ENCODE measurements around the gene GPR176. TPM values are rescaled to one million over a fixed set of nuclear protein-coding genes. Genes with fewer than 3 reads are reported as not detected.
"Not testable (repeated sequence)": the region's sequence is repeated elsewhere in the genome, so short reads cannot be mapped to it uniquely, and the experiment has no call there.

The GPR176 gene
- polyA plus RNA-seq, 1 donor, result 9.4 TPM

DNA sequence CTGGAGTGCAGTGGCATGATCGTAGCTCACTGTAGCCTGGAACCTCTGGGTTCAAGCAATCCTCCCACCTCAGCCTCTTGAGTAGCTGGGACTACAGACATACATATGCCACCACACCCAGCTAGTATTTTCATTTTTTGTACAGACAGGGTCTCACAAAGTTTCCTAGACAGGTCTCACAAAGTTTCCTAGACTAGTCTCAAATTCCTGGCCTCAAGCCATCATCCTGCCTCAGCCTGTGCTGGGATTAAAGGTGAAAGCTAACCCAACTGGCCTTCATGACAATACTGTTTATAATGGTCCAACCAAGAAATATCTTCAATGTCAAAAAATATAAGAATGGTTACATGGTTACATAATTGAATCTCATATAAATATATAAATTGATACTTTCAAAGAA is 24.0 kb downstream of the GPR176 start:
- Histone ChIP-seq H3K36me3 (ENCODE audit: control insufficient read depth, insufficient read depth, low read length) (no peaks in the 10 kb centered on the region), H3K27ac (ENCODE audit: low read length) (no peak overlapping the region), H3K9me3 (ENCODE audit: control insufficient read depth, low read depth, low read length) (peaks cover 6% of the 10 kb centered on the region), H3K4me3 (ENCODE audit: low read length) (no peak overlapping the region), H3K27me3 (ENCODE audit: control insufficient read depth, insufficient read depth, low read length) (peaks cover 12% of the 10 kb centered on the region), H3K4me1 (ENCODE audit: control insufficient read depth, insufficient read depth, low read length) (no peaks in the 10 kb centered on the region)
- DNase-seq, result no peak
- WGBS (ENCODE audit: insufficient coverage, low lambda C conversion rate), result 80% methylated on average over 1 of the region's 1 CpG

DNA sequence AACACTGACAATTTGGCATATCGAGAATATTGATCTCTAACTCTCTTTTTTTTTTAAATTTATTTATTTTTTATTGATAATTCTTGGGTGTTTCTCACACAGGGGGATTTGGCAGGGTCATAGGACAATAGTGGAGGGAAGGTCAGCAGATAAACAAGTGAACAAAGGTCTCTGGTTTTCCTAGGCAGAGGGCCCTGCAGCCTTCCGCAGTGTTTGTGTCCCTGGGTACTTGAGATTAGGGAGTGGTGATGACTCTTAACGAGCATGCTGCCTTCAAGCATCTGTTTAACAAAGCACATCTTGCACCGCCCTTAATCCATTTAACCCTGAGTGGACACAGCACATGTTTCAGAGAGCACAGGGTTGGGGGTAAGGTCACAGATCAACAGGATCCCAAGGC is 27.0 kb downstream of the GPR176 start:
- H3K4me3 ChIP-seq (ENCODE audit: low read length); H3K4me1 ChIP-seq (ENCODE audit: control insufficient read depth, insufficient read depth, low read length); H3K27me3 ChIP-seq (ENCODE audit: control insufficient read depth, insufficient read depth, low read length); H3K27ac ChIP-seq (ENCODE audit: low read length); DNase-seq; H3K36me3 ChIP-seq (ENCODE audit: control insufficient read depth, insufficient read depth, low read length); H3K9me3 ChIP-seq (ENCODE audit: control insufficient read depth, low read depth, low read length): not testable (repeated sequence)
- WGBS (ENCODE audit: insufficient coverage, low lambda C conversion rate), result 100% methylated on average over 1 of the region's 4 CpGs

DNA sequence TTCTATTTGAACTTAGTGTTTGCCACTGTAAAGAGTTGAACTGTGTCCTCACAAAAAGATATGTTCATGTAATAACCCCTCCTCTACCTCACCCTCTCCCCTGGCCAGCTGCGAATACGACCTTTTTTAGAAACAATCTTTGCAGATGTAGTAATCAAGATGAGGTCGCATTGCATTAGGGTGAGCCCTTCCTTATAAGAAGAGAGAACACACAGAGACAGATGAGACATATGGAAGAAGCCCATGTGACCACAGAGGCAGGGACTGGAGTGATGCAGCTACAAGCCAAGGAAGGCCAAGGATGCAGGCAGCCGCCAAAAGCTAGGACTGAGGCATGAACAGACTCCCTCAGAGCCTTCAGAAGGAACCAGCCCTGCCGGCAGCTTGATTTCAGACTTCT is 27.6 kb downstream of the GPR176 start:
- WGBS (ENCODE audit: insufficient coverage, low lambda C conversion rate), result 80% methylated on average over 1 of the region's 5 CpGs

DNA sequence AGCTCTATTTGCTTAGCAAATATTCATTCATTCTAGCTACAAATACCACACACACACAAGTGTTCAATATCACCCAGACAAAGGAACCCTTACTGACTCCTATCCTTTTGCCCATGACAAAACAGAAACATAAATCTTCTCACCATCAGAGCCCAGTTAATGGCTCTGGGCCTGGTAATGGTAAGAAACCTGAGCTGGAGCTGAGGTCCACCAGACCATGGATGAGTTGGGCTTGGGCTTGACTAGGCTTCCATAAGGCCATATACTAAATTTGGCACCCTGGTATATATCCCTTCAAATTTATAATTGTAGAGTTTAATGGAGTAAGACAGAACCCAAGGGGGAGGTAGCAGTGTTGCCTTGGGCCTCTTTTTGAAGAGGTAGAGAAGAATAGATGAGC is 29.4 kb downstream of the GPR176 start:
- DNase-seq, result no peak
- H3K4me1 ChIP-seq (ENCODE audit: control insufficient read depth, insufficient read depth, low read length), result peaks cover 6% of the 10 kb centered on the region
- peaks cover 6% of the 10 kb centered on the region for H3K9me3 ChIP-seq (ENCODE audit: control insufficient read depth, low read depth, low read length)
- H3K4me3 ChIP-seq (ENCODE audit: low read length), result no peak overlapping the region
- H3K36me3 ChIP-seq (ENCODE audit: control insufficient read depth, insufficient read depth, low read length), result no peaks in the 10 kb centered on the region
- H3K27ac ChIP-seq (ENCODE audit: low read length), result no peak overlapping the region
- H3K27me3 ChIP-seq (ENCODE audit: control insufficient read depth, insufficient read depth, low read length), result no peaks in the 10 kb centered on the region

More for the DNA sequence above, 27.6 kb downstream of the GPR176 start:
- peaks cover 6% of the 10 kb centered on the region for H3K4me1 ChIP-seq (ENCODE audit: control insufficient read depth, insufficient read depth, low read length)
- no peaks in the 10 kb centered on the region for H3K36me3 ChIP-seq (ENCODE audit: control insufficient read depth, insufficient read depth, low read length)
- no peaks in the 10 kb centered on the region for H3K27me3 ChIP-seq (ENCODE audit: control insufficient read depth, insufficient read depth, low read length)
- no peak overlapping the region for H3K27ac ChIP-seq (ENCODE audit: low read length)
- DNase-seq, result no peak
- peaks cover 6% of the 10 kb centered on the region for H3K9me3 ChIP-seq (ENCODE audit: control insufficient read depth, low read depth, low read length)
- no peak overlapping the region for H3K4me3 ChIP-seq (ENCODE audit: low read length)

DNA sequence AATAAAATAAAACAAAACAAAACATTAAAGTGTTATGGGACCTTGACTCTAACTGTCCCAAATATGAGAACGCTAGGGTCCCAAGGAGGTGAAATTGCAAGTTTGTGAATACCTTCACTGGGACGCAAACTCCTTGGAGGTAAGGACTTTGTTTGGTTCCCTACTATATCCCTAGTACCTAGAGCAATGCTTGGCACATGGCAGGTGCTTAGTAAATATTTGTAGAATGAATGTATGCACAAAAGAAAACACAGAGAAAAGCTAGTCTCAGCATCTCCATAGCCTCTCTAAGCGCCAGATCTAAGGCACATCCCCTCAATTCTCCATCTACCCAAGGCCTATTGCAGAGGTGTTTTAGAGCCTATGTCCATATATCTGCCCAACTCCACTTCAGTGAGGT is 30.5 kb downstream of the GPR176 start:
- no peak overlapping the region for H3K27ac ChIP-seq (ENCODE audit: low read length)
- no peaks in the 10 kb centered on the region for H3K36me3 ChIP-seq (ENCODE audit: control insufficient read depth, insufficient read depth, low read length)
- no peak for DNase-seq
- H3K4me3 ChIP-seq (ENCODE audit: low read length), result no peak overlapping the region
- H3K4me1 ChIP-seq (ENCODE audit: control insufficient read depth, insufficient read depth, low read length), result peaks cover 6% of the 10 kb centered on the region
- no peaks in the 10 kb centered on the region for H3K9me3 ChIP-seq (ENCODE audit: control insufficient read depth, low read depth, low read length)
- no peaks in the 10 kb centered on the region for H3K27me3 ChIP-seq (ENCODE audit: control insufficient read depth, insufficient read depth, low read length)
- 100% methylated on average over 1 of the region's 3 CpGs for WGBS (ENCODE audit: insufficient coverage, low lambda C conversion rate)

DNA sequence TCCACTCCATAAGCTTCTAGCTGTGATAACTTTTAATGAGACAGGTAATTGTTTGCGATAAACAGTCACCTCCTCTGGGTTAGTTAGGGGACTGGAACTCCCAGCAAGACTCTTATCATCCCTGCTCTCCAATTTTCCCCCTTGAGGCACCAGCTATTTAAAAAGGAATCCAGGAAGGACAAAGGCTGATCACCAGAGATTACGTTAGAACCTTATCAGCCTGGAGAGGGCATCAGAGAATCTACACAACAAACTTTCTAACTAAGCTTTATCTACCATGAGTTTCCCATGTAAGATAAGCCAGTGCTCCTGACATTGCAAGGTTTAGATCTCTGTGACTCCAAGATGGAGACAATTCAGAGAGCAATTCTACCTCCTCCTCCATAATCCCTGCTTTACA is 31.3 kb downstream of the GPR176 start:
- no CpG with 5 or more reads among the region's 2 CpGs for WGBS (ENCODE audit: insufficient coverage, low lambda C conversion rate)
- DNase-seq, result peak in 1 of 2 donors; percentile 27
- Histone ChIP-seq H3K27ac (ENCODE audit: low read length) (no peak overlapping the region), H3K4me1 (ENCODE audit: control insufficient read depth, insufficient read depth, low read length) (peaks cover 6% of the 10 kb centered on the region), H3K27me3 (ENCODE audit: control insufficient read depth, insufficient read depth, low read length) (no peaks in the 10 kb centered on the region), H3K9me3 (ENCODE audit: control insufficient read depth, low read depth, low read length) (no peaks in the 10 kb centered on the region), H3K4me3 (ENCODE audit: low read length) (no peak overlapping the region), H3K36me3 (ENCODE audit: control insufficient read depth, insufficient read depth, low read length) (no peaks in the 10 kb centered on the region)

DNA sequence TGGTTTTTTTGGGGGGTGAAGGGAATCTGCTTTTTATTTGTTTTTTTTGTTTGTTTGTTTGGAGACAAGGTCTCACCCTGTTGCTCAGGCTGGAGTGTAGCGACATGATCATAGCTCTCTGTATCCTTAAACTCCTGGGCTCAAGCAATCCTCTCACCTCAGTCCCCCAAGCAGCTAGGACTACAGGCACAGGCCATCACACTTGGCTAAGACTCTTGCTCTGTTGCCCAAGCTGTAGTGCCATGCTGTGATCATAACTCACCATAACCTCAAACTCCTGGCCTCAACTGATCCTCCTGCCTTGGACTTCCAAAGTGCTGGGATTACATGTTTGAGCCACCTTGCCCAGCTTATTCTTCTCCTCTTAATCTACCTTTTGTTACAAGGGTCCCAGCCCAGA is 31.8 kb downstream of the GPR176 start:
- WGBS (ENCODE audit: insufficient coverage, low lambda C conversion rate), result no CpG with 5 or more reads among the region's 1 CpG
- Histone ChIP-seq H3K27me3 (ENCODE audit: control insufficient read depth, insufficient read depth, low read length) (no peaks in the 10 kb centered on the region), H3K9me3 (ENCODE audit: control insufficient read depth, low read depth, low read length) (no peaks in the 10 kb centered on the region), H3K4me3 (ENCODE audit: low read length) (no peak overlapping the region), H3K4me1 (ENCODE audit: control insufficient read depth, insufficient read depth, low read length) (peaks cover 6% of the 10 kb centered on the region), H3K36me3 (ENCODE audit: control insufficient read depth, insufficient read depth, low read length) (no peaks in the 10 kb centered on the region), H3K27ac (ENCODE audit: low read length) (no peak overlapping the region)
- DNase-seq, result no peak

DNA sequence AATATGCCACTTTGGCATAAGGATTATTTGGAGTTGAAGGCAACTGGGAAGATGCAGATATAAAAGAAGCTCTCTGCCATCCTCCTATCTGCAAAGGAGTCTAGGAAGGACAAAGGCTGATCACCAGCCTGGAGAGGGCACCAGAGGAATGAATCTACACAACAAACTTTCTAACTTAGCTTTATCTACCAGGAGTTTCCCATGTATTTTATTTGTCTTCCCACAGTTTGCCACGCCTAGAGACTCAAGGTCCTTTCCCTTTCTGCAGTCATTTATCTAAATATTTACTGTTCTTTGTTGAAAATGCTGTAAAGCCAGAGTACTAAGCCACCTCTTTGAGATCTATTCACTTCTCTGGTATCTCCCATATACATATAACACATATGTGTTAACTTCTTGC is 32.2 kb downstream of the GPR176 start:
- Histone ChIP-seq H3K4me3 (ENCODE audit: low read length) (no peak overlapping the region), H3K4me1 (ENCODE audit: control insufficient read depth, insufficient read depth, low read length) (peaks cover 6% of the 10 kb centered on the region), H3K9me3 (ENCODE audit: control insufficient read depth, low read depth, low read length) (no peaks in the 10 kb centered on the region), H3K27ac (ENCODE audit: low read length) (no peak overlapping the region), H3K27me3 (ENCODE audit: control insufficient read depth, insufficient read depth, low read length) (no peaks in the 10 kb centered on the region), H3K36me3 (ENCODE audit: control insufficient read depth, insufficient read depth, low read length) (no peaks in the 10 kb centered on the region)
- DNase-seq, result peak; percentile 40 to 66
- WGBS (ENCODE audit: insufficient coverage, low lambda C conversion rate), result 25% methylated on average over 1 of the region's 1 CpG

DNA sequence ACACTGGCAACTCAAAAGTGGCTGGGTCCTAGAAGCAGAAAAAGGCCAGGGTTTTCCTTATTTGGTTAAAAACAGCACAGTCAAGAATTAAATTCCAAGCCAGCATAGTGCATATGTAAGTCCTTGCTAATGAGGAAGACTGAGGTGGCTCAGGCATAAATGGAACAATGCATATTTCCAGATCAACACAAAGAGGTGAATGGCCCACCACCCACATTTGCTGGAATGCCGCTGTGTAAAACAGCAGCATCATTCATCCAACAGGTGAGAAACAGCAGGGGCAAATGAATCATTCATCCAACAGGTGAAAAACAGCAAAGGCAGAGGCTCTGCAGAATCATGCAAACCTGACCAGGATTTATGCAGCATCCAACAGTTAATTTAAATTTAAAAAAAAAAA is 32.9 kb downstream of the GPR176 start:
- no peaks in the 10 kb centered on the region for H3K27me3 ChIP-seq (ENCODE audit: control insufficient read depth, insufficient read depth, low read length)
- H3K36me3 ChIP-seq (ENCODE audit: control insufficient read depth, insufficient read depth, low read length), result no peaks in the 10 kb centered on the region
- H3K27ac ChIP-seq (ENCODE audit: low read length), result no peak overlapping the region
- peaks cover 6% of the 10 kb centered on the region for H3K4me1 ChIP-seq (ENCODE audit: control insufficient read depth, insufficient read depth, low read length)
- DNase-seq, result no peak
- WGBS (ENCODE audit: insufficient coverage, low lambda C conversion rate), result no CpG with 5 or more reads among the region's 1 CpG
- no peak overlapping the region for H3K4me3 ChIP-seq (ENCODE audit: low read length)
- no peaks in the 10 kb centered on the region for H3K9me3 ChIP-seq (ENCODE audit: control insufficient read depth, low read depth, low read length)

DNA sequence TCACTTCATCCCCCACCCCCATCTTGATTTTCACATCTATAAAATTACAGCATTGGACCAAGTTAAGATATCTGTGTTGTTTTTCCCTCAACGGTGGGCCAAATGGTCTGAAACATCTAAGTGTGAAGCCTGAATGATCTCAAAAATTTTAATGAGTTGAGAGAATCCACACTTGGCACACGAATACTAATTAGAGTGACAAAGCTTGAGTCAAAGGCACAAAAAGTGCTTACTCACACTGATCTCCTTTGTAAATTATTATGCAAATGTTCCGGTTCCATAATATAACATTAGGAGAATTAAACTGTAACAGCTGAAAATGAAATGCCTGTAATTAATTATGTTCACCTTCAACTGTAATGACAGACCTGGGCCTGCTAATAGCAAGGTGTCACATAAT is 33.6 kb downstream of the GPR176 start:
- no CpG with 5 or more reads among the region's 3 CpGs for WGBS (ENCODE audit: insufficient coverage, low lambda C conversion rate)

DNA sequence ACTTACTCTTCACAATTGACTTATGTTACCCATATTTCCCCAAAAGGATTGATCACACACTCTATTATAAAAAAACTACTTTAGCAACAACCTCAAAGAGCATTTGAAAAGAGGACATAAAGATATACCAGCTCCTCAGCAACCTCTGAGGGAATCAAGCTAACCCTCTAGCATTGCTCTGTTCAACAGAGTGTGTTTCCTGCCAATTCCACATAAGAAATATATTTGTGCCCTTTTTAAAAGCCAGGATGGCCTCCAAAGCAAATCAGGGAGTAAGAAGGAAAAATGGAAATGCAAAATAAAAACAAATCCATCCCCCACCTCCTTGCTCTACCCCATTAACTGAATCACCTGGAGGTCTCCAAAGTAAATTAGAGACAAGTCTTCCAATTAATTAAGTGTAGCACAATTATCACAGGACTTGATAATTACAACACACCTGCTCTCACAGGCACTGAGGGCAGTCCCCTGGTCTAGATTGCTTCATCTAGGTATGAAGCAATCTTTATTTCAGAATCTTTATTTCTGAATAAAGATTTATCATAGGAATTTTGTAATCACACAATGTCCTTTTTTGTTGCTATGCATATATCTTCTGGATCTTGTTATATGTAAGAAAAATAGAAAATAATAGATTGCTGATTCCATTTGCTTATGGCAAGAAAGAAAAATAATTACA is 34.8 kb downstream of the GPR176 start:
- Histone ChIP-seq H3K36me3 (ENCODE audit: control insufficient read depth, insufficient read depth, low read length) (no peaks in the 10 kb centered on the region), H3K4me1 (ENCODE audit: control insufficient read depth, insufficient read depth, low read length) (peaks cover 6% of the 10 kb centered on the region), H3K27me3 (ENCODE audit: control insufficient read depth, insufficient read depth, low read length) (no peaks in the 10 kb centered on the region), H3K9me3 (ENCODE audit: control insufficient read depth, low read depth, low read length) (no peaks in the 10 kb centered on the region), H3K27ac (ENCODE audit: low read length) (no peak overlapping the region), H3K4me3 (ENCODE audit: low read length) (no peak overlapping the region)
- DNase-seq, result no peak

More for the DNA sequence above, 33.6 kb downstream of the GPR176 start:
- Histone ChIP-seq H3K4me3 (ENCODE audit: low read length) (no peak overlapping the region), H3K27ac (ENCODE audit: low read length) (no peak overlapping the region), H3K4me1 (ENCODE audit: control insufficient read depth, insufficient read depth, low read length) (peaks cover 6% of the 10 kb centered on the region), H3K9me3 (ENCODE audit: control insufficient read depth, low read depth, low read length) (no peaks in the 10 kb centered on the region), H3K36me3 (ENCODE audit: control insufficient read depth, insufficient read depth, low read length) (no peaks in the 10 kb centered on the region), H3K27me3 (ENCODE audit: control insufficient read depth, insufficient read depth, low read length) (no peaks in the 10 kb centered on the region)
- no peak for DNase-seq

Data from large intestine (tissue), 3 donors.